ENCODE results near the gene SMIM9.

DNA sequence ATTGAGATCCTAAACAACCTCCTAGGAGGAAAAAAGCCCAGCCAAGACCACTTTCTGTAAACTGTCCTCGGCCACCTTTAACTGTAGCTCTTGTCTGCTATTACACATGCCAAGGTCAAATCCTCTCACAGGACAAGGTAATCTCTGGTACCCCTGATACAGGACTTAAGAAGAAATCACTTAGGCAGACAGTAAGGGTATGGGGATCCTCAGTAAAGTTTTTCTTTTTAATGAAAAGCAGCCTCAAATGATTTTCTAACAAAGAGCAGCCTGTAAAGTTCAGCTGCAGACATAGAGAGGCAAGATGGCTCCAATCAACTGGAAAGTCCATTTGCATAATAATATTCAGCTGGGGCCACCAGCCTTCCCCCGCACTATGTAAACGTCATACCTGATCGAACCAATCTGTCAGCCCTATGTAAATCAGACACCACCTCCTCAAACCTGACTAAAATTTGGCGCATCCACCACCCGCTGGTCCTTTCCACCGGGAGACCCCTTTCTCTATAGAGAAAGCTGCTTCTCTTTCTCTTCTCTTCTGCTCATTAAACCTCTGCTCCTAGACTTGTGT, 14.6 kb downstream of the SMIM9 start:
- TF ChIP-seq, protein P1, sequence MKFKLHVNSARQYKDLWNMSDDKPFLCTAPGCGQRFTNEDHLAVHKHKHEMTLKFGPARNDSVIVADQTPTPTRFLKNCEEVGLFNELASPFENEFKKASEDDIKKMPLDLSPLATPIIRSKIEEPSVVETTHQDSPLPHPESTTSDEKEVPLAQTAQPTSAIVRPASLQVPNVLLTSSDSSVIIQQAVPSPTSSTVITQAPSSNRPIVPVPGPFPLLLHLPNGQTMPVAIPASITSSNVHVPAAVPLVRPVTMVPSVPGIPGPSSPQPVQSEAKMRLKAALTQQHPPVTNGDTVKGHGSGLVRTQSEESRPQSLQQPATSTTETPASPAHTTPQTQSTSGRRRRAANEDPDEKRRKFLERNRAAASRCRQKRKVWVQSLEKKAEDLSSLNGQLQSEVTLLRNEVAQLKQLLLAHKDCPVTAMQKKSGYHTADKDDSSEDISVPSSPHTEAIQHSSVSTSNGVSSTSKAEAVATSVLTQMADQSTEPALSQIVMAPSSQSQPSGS (CRISPR knock-in tag; IDR thresholded peaks at IDR 0.05; ENCODE audit: borderline replicate concordance, low read depth) = no peak
- TF ChIP-seq, protein P2, sequence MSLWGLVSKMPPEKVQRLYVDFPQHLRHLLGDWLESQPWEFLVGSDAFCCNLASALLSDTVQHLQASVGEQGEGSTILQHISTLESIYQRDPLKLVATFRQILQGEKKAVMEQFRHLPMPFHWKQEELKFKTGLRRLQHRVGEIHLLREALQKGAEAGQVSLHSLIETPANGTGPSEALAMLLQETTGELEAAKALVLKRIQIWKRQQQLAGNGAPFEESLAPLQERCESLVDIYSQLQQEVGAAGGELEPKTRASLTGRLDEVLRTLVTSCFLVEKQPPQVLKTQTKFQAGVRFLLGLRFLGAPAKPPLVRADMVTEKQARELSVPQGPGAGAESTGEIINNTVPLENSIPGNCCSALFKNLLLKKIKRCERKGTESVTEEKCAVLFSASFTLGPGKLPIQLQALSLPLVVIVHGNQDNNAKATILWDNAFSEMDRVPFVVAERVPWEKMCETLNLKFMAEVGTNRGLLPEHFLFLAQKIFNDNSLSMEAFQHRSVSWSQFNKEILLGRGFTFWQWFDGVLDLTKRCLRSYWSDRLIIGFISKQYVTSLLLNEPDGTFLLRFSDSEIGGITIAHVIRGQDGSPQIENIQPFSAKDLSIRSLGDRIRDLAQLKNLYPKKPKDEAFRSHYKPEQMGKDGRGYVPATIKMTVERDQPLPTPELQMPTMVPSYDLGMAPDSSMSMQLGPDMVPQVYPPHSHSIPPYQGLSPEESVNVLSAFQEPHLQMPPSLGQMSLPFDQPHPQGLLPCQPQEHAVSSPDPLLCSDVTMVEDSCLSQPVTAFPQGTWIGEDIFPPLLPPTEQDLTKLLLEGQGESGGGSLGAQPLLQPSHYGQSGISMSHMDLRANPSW (CRISPR knock-in tag; conservative IDR thresholded peaks at IDR 0.05; ENCODE audit: low read depth) = no peak
- TF ChIP-seq, protein P3, sequence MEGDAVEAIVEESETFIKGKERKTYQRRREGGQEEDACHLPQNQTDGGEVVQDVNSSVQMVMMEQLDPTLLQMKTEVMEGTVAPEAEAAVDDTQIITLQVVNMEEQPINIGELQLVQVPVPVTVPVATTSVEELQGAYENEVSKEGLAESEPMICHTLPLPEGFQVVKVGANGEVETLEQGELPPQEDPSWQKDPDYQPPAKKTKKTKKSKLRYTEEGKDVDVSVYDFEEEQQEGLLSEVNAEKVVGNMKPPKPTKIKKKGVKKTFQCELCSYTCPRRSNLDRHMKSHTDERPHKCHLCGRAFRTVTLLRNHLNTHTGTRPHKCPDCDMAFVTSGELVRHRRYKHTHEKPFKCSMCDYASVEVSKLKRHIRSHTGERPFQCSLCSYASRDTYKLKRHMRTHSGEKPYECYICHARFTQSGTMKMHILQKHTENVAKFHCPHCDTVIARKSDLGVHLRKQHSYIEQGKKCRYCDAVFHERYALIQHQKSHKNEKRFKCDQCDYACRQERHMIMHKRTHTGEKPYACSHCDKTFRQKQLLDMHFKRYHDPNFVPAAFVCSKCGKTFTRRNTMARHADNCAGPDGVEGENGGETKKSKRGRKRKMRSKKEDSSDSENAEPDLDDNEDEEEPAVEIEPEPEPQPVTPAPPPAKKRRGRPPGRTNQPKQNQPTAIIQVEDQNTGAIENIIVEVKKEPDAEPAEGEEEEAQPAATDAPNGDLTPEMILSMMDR (IDR thresholded peaks at IDR 0.05) = no peak
- no peak for TF ChIP-seq FOXK1 (CRISPR knock-in tag; IDR thresholded peaks at IDR 0.05)
- TF ChIP-seq, protein P4, sequence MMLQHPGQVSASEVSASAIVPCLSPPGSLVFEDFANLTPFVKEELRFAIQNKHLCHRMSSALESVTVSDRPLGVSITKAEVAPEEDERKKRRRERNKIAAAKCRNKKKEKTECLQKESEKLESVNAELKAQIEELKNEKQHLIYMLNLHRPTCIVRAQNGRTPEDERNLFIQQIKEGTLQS (CRISPR knock-in tag; conservative IDR thresholded peaks at IDR 0.05) = no peak
- TF ChIP-seq ELF4 (CRISPR knock-in tag; IDR thresholded peaks at IDR 0.05; ENCODE audit: low read depth) = no peak
- TF ChIP-seq, protein P5, sequence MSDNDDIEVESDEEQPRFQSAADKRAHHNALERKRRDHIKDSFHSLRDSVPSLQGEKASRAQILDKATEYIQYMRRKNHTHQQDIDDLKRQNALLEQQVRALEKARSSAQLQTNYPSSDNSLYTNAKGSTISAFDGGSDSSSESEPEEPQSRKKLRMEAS (CRISPR knock-in tag; IDR thresholded peaks at IDR 0.05) = no peak
- TF ChIP-seq, protein P6, sequence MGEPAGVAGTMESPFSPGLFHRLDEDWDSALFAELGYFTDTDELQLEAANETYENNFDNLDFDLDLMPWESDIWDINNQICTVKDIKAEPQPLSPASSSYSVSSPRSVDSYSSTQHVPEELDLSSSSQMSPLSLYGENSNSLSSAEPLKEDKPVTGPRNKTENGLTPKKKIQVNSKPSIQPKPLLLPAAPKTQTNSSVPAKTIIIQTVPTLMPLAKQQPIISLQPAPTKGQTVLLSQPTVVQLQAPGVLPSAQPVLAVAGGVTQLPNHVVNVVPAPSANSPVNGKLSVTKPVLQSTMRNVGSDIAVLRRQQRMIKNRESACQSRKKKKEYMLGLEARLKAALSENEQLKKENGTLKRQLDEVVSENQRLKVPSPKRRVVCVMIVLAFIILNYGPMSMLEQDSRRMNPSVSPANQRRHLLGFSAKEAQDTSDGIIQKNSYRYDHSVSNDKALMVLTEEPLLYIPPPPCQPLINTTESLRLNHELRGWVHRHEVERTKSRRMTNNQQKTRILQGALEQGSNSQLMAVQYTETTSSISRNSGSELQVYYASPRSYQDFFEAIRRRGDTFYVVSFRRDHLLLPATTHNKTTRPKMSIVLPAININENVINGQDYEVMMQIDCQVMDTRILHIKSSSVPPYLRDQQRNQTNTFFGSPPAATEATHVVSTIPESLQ (CRISPR knock-in tag; IDR thresholded peaks at IDR 0.05) = no peak
- TF ChIP-seq, protein P7, sequence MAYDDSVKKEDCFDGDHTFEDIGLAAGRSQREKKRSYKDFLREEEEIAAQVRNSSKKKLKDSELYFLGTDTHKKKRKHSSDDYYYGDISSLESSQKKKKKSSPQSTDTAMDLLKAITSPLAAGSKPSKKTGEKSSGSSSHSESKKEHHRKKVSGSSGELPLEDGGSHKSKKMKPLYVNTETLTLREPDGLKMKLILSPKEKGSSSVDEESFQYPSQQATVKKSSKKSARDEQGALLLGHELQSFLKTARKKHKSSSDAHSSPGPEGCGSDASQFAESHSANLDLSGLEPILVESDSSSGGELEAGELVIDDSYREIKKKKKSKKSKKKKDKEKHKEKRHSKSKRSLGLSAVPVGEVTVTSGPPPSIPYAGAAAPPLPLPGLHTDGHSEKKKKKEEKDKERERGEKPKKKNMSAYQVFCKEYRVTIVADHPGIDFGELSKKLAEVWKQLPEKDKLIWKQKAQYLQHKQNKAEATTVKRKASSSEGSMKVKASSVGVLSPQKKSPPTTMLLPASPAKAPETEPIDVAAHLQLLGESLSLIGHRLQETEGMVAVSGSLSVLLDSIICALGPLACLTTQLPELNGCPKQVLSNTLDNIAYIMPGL (CRISPR knock-in tag; IDR thresholded peaks at IDR 0.05) = no peak
- TF ChIP-seq ESRRA (CRISPR knock-in tag; IDR thresholded peaks at IDR 0.05; ENCODE audit: borderline replicate concordance) = no peak
